Activated T-cell treated with anti-CD3 and anti-CD28 coated beads for 4 hours (primary cell): ENCODE measurements around the gene IGFBP7.

ENCODE experiments used
- DNase-seq: peaks from one replicate; pipeline ENCODE4 v3.0.0-alpha.2; 2020

IGFBP7 gene

GRCh38 chr4:57127361-57127760, 17.2 kb upstream of the IGFBP7 start:
- DNase-seq, result no peak

- no peak for DNase-seq
Observed at GRCh38 chr4:57125996-57126395, 15.8 kb upstream of the IGFBP7 start.

- DNase-seq, result no peak
Observed at GRCh38 chr4:57124145-57124544, 14.0 kb upstream of the IGFBP7 start.

- no peak for DNase-seq
Observed at GRCh38 chr4:57122959-57123358, 12.8 kb upstream of the IGFBP7 start.

- DNase-seq, result no peak
Observed at GRCh38 chr4:57119054-57119651, 9.0 kb upstream of the IGFBP7 start.

GRCh38 chr4:57117491-57117890, 7.3 kb upstream of the IGFBP7 start:
- DNase-seq, result no peak

- DNase-seq, result no peak
Observed at GRCh38 chr4:57116245-57116644, 6.1 kb upstream of the IGFBP7 start.

- DNase-seq, result no peak
Observed at GRCh38 chr4:57114973-57115372, 4.8 kb upstream of the IGFBP7 start.

GRCh38 chr4:57113870-57114269, 3.7 kb upstream of the IGFBP7 start:
- DNase-seq, result no peak

- no peak for DNase-seq
Observed at GRCh38 chr4:57110640-57111511, 691 bp upstream of the IGFBP7 start.

- DNase-seq, result no peak
Observed at GRCh38 chr4:57109411-57109846, 756 bp downstream of the IGFBP7 start.

- no peak for DNase-seq
Observed at GRCh38 chr4:57106181-57106580, 4.0 kb downstream of the IGFBP7 start.

GRCh38 chr4:57104706-57105560, 5.3 kb downstream of the IGFBP7 start:
- no peak for DNase-seq

GRCh38 chr4:57103051-57103450, 7.1 kb downstream of the IGFBP7 start:
- no peak for DNase-seq

GRCh38 chr4:57102050-57102624, 8.0 kb downstream of the IGFBP7 start:
- no peak for DNase-seq

- no peak for DNase-seq
Observed at GRCh38 chr4:57100979-57101651, 9.1 kb downstream of the IGFBP7 start.

GRCh38 chr4:57099363-57099762, 10.8 kb downstream of the IGFBP7 start:
- no peak for DNase-seq

GRCh38 chr4:57098941-57099340, 11.2 kb downstream of the IGFBP7 start:
- DNase-seq, result no peak

- DNase-seq, result no peak
Observed at GRCh38 chr4:57098415-57098814, 11.8 kb downstream of the IGFBP7 start.

GRCh38 chr4:57097711-57098110, 12.5 kb downstream of the IGFBP7 start:
- no peak for DNase-seq

GRCh38 chr4:57095956-57096355, 14.2 kb downstream of the IGFBP7 start:
- no peak for DNase-seq

- no peak for DNase-seq
Observed at GRCh38 chr4:57095245-57095644, 14.9 kb downstream of the IGFBP7 start.

- no peak for DNase-seq
Observed at GRCh38 chr4:57094832-57095223, 15.4 kb downstream of the IGFBP7 start.
